SK-N-SH (cell line): Measurements from ENCODE around the gene SHISA2. TPM values are rescaled to one million over a fixed set of nuclear protein-coding genes. Genes with fewer than 3 reads are reported as not detected.

Source experiments
- CTCF ChIA-PET: fragments of 300-600, 350-600 bp; formaldehyde crosslinking; extraction: SDS; loops from one replicate; lab custom pipeline; 2021; lab: Yijun Ruan, JAX
- POLR2A ChIA-PET: fragments of 350-600 bp; sonication (Branson Sonifier 250); formaldehyde crosslinking; extraction: SDS; loops from one replicate; lab custom pipeline; 2020; ENCODE audit warnings: antibody characterized with exemption, inconsistent platforms; lab: Yijun Ruan, JAX
- DNase-seq: peaks from one replicate; pipeline ENCODE4 v3.0.0; 2012
- H2AFZ ChIP-seq: fragments of 200-600 bp; sonication (generic); 2 replicates; pipeline ENCODE4 v1.8.1; 2016; ENCODE audit warnings: antibody characterized with exemption, mild to moderate bottlenecking, low read depth
- H3F3A ChIP-seq: fragments of 200-600 bp; sonication (generic); replicated peaks from 2 replicates; pipeline ENCODE3; 2016; ENCODE audit warnings: antibody characterized with exemption, mild to moderate bottlenecking; ENCODE audit not compliant: insufficient read depth
- H3K27ac ChIP-seq, 2 experiments: fragments of 200-500 bp in 1 of 2; fragments of 200-600 bp in 1 of 2; sonication (Bioruptor generic) in 1 of 2; sonication (generic), shearing (Covaris generic) in 1 of 2; 2 replicates each; pipeline versions ENCODE4 v1.5.1 to v1.6.1; 2014 to 2016; ENCODE audit warnings: low read depth in 2 of 2, inconsistent platforms in 1 of 2, low read length in 1 of 2, mild to moderate bottlenecking in 1 of 2, mixed read lengths in 1 of 2
- H3K27me3 ChIP-seq: fragments of 200-600 bp; sonication (generic), shearing (Covaris generic); 2 replicates; pipeline ENCODE4 v1.6.1; 2016; ENCODE audit warnings: mixed run types; ENCODE audit not compliant: insufficient read depth
- H3K36me3 ChIP-seq, 2 experiments: fragments of 200-500 bp in 1 of 2; fragments of 200-600 bp in 1 of 2; sonication (Bioruptor generic) in 1 of 2; sonication (generic) in 1 of 2; replicated peaks in 1 of 2; 2 replicates each; pipeline versions ENCODE3 to v1.5.1; 2014 to 2016; ENCODE audit warnings: low read length in 1 of 2, mild to moderate bottlenecking in 1 of 2; ENCODE audit not compliant: insufficient read depth in 2 of 2, control insufficient read depth in 1 of 2
- H3K4me1 ChIP-seq, 2 experiments: fragments of 200-500 bp in 1 of 2; fragments of 200-600 bp in 1 of 2; sonication (Bioruptor generic) in 1 of 2; sonication (generic), shearing (Covaris generic) in 1 of 2; 2 replicates each; pipeline versions ENCODE4 v1.5.1 to v1.6.1; 2014 to 2016; ENCODE audit warnings: low read depth in 1 of 2, low read length in 1 of 2, mixed run types in 1 of 2; ENCODE audit not compliant: insufficient read depth in 2 of 2, control insufficient read depth in 1 of 2
- H3K4me2 ChIP-seq: fragments of 200-600 bp; sonication (generic), shearing (Covaris generic); 2 replicates; pipeline ENCODE4 v1.6.1; 2017; ENCODE audit warnings: mixed run types
- H3K4me3 ChIP-seq, 2 experiments: fragments of 200-500 bp in 1 of 2; fragments of 200-600 bp in 1 of 2; sonication (Bioruptor generic) in 1 of 2; sonication (generic), shearing (Covaris generic) in 1 of 2; 2 replicates each; pipeline versions ENCODE4 v1.5.1 to v1.8.1; 2014 to 2016; ENCODE audit warnings: low read depth in 2 of 2, inconsistent platforms in 1 of 2, low read length in 1 of 2, mild to moderate bottlenecking in 1 of 2, mixed read lengths in 1 of 2, moderate library complexity in 1 of 2
- H3K79me2 ChIP-seq: fragments of 200-600 bp; sonication (generic); 2 replicates; pipeline ENCODE4 v1.8.1; 2017; ENCODE audit warnings: mild to moderate bottlenecking; ENCODE audit not compliant: insufficient read depth
- H3K9ac ChIP-seq: fragments of 200-600 bp; sonication (generic); 2 replicates; pipeline ENCODE4 v1.6.1; 2017; ENCODE audit warnings: mixed run types
- H3K9me2 ChIP-seq: fragments of 200-600 bp; sonication (generic); 2 replicates; pipeline ENCODE4 v1.6.1; 2017; ENCODE audit warnings: mixed run types
- H3K9me3 ChIP-seq: fragments of 200-600 bp; sonication (generic); 2 replicates; pipeline ENCODE4 v1.6.1; 2017; ENCODE audit warnings: mixed run types, mild to moderate bottlenecking, moderate library complexity
- H4K20me1 ChIP-seq: fragments of 200-600 bp; sonication (generic); 2 replicates; pipeline ENCODE4 v1.6.1; 2017; ENCODE audit warnings: mild to moderate bottlenecking, mixed run types; ENCODE audit not compliant: insufficient read depth
- CHD2 ChIP-seq: fragments of 150-350 bp; IDR thresholded peaks from 2 replicates; pipeline ENCODE4 v1.6.1; 2018; ENCODE audit warnings: low read length; ENCODE audit not compliant: partially characterized antibody
- ELF1 ChIP-seq: IDR thresholded peaks from 2 replicates; pipeline ENCODE4 v1.4.0; 2012
- EP300 ChIP-seq, 2 experiments: IDR thresholded peaks; 2 replicates each; pipeline versions ENCODE4 v1.4.0 to v1.6.1; 2012; ENCODE audit warnings: borderline replicate concordance in 1 of 2, low read depth in 1 of 2, low read length in 1 of 2
- EZH2phosphoT487 ChIP-seq: fragments of 200-600 bp; sonication (generic); IDR thresholded peaks from 2 replicates; pipeline ENCODE4 v1.6.1; 2017; ENCODE audit warnings: low read depth, mixed run types, mild to moderate bottlenecking, antibody characterized with exemption, moderate library complexity, borderline replicate concordance
- FOSL2 ChIP-seq: IDR thresholded peaks from 2 replicates; pipeline ENCODE4 v1.4.0; 2012; ENCODE audit warnings: low read depth, mild to moderate bottlenecking, moderate library complexity, borderline replicate concordance
- FOXM1 ChIP-seq: IDR thresholded peaks from 2 replicates; pipeline ENCODE4 v1.4.0; 2012; ENCODE audit warnings: low read depth, mild to moderate bottlenecking
- IRF3 ChIP-seq: fragments of 150-350 bp; IDR thresholded peaks from 2 replicates; pipeline ENCODE4 v1.6.1; 2016; ENCODE audit warnings: mild to moderate bottlenecking, low read depth, low read length
- JUND ChIP-seq: IDR thresholded peaks from 2 replicates; pipeline ENCODE4 v1.4.0; 2012
- MAX ChIP-seq: IDR thresholded peaks from 2 replicates; pipeline ENCODE4 v1.4.0; 2012; ENCODE audit warnings: low read depth
- MEF2A ChIP-seq: IDR thresholded peaks from 2 replicates; pipeline ENCODE4 v1.4.0; 2012; ENCODE audit warnings: low read depth, borderline replicate concordance
- MXI1 ChIP-seq: IDR thresholded peaks from 2 replicates; pipeline ENCODE4 v1.6.1; 2012; ENCODE audit warnings: mild to moderate bottlenecking, low read depth, low read length, improper control_type of control experiment
- NFIC ChIP-seq: IDR thresholded peaks from 2 replicates; pipeline ENCODE4 v1.4.0; 2012; ENCODE audit warnings: borderline replicate concordance
- NRF1 ChIP-seq: IDR thresholded peaks from 2 replicates; pipeline ENCODE4 v1.6.1; 2012; ENCODE audit warnings: low read depth, mild to moderate bottlenecking, low read length
- POLR2AphosphoS5 ChIP-seq: IDR thresholded peaks from 2 replicates; pipeline ENCODE4 v1.6.1; 2012; ENCODE audit warnings: low read depth, low read length
- RAD21 ChIP-seq: IDR thresholded peaks from 2 replicates; pipeline ENCODE4 v1.6.1; 2012; ENCODE audit warnings: mild to moderate bottlenecking, low read length
- RCOR1 ChIP-seq: fragments of 150-350 bp; IDR thresholded peaks from 2 replicates; pipeline ENCODE4 v1.6.1; 2017; ENCODE audit warnings: antibody characterized with exemption, low read length
- REST ChIP-seq: IDR thresholded peaks from 2 replicates; pipeline ENCODE4 v1.6.1; 2012; ENCODE audit warnings: mild to moderate bottlenecking, low read depth, low read length, moderate library complexity
- SIN3A ChIP-seq: IDR thresholded peaks from 2 replicates; pipeline ENCODE4 v1.6.1; 2012; ENCODE audit warnings: low read depth, mild to moderate bottlenecking, low read length, moderate library complexity, borderline replicate concordance
- SMC3 ChIP-seq: IDR thresholded peaks from 2 replicates; pipeline ENCODE4 v1.6.1; 2012; ENCODE audit warnings: low read depth, low read length, improper control_type of control experiment
- ZBTB33 ChIP-seq: IDR thresholded peaks from 2 replicates; pipeline ENCODE4 v1.4.0; 2012; ENCODE audit warnings: low read depth, borderline replicate concordance
- WGBS: methylation state at CpG from one replicate; pipeline ENCODE4 v1.1.6; 2017; ENCODE audit warnings: low lambda C conversion rate; 5-methylcytosine and 5-hydroxymethylcytosine counted together
- polyA plus RNA-seq, 3 experiments: library from polyadenylated mRNA; depleted of rRNA; stranded (reverse); fragments of >200 nt; gene quantifications; 2 replicates each; pipeline ENCODE4 v1.2.3, GENCODE V29; 2012

The SHISA2 gene
- polyA plus RNA-seq, 1 of the 3 experiments (the other 2 are of a cell fraction), result not detected

- CTCF ChIA-PET, result interaction anchor here (1.1 to 1.9 kb wide), 3 partner anchors 10 to 471 kb away, joined by 3 to 4 read pairs (median 3); no protein-coding TSS in a partner anchor
- Histone ChIP-seq H3K9me3 (no peaks in the 10 kb centered on the region), H2AFZ (no peak overlapping the region), H3F3A (no peaks in the 10 kb centered on the region), H3K4me2 (no peak overlapping the region), H3K36me3 (no peaks in the 10 kb centered on the region), H3K4me3 (no peak overlapping the region), H3K4me1 (no peaks in the 10 kb centered on the region), H3K79me2 (no peaks in the 10 kb centered on the region), H3K27ac (no peak overlapping the region), H3K9me2 (no peaks in the 10 kb centered on the region), H3K27me3 (no peaks in the 10 kb centered on the region; the same call in 1 of the 2 replicates), H4K20me1 (no peaks in the 10 kb centered on the region), H3K9ac (no peak overlapping the region)
- no peak for TF ChIP-seq EP300 (IDR thresholded peaks at IDR 0.05; ENCODE audit: borderline replicate concordance in 1 of 2, low read depth in 1 of 2, low read length in 1 of 2)
- TF ChIP-seq EZH2phosphoT487, result no peak
- no peak for TF ChIP-seq ZBTB33
- no peak for TF ChIP-seq RAD21
- no peak for TF ChIP-seq MXI1
- no peak for TF ChIP-seq MEF2A
- no peak for TF ChIP-seq IRF3
- TF ChIP-seq SIN3A, result no peak
- TF ChIP-seq FOSL2, result no peak
- TF ChIP-seq JUND, result no peak
- DNase-seq, result no peak
- WGBS, result 30% methylated on average over 1 of the region's 1 CpG
- POLR2A ChIA-PET, result no interaction called here
Measured at GRCh38 chr13:26042785-26043184, 9.0 kb downstream of the SHISA2 start.

- Histone ChIP-seq H3K27me3 (no peaks in the 10 kb centered on the region), H3K9me2 (no peaks in the 10 kb centered on the region), H3K27ac (no peak overlapping the region), H3K4me2 (no peak overlapping the region), H3F3A (no peaks in the 10 kb centered on the region), H3K79me2 (no peaks in the 10 kb centered on the region), H3K4me3 (no peak overlapping the region), H3K9ac (no peak overlapping the region), H3K36me3 (no peaks in the 10 kb centered on the region), H4K20me1 (no peaks in the 10 kb centered on the region), H3K4me1 (no peaks in the 10 kb centered on the region), H3K9me3 (no peaks in the 10 kb centered on the region), H2AFZ (no peak overlapping the region)
- POLR2A ChIA-PET, result no interaction called here
- WGBS, result 24% methylated on average over 3 of the region's 3 CpGs
- CTCF ChIA-PET, result interaction anchor here (1.0 to 1.2 kb wide), 3 partner anchors 9 to 470 kb away, joined by 3 read pairs; no protein-coding TSS in a partner anchor
- DNase-seq, result no peak
- TF ChIP-seq RCOR1, result no peak
- TF ChIP-seq ZBTB33, result no peak
- TF ChIP-seq SMC3, result no peak
- no peak for TF ChIP-seq ELF1
- TF ChIP-seq MAX, result no peak
- TF ChIP-seq FOXM1, result no peak
- no peak for TF ChIP-seq POLR2AphosphoS5
- no peak for TF ChIP-seq NRF1
- no peak for TF ChIP-seq CHD2
- TF ChIP-seq NFIC, result no peak
- TF ChIP-seq RAD21, result no peak
- TF ChIP-seq EZH2phosphoT487, result no peak
- TF ChIP-seq MEF2A, result no peak
- no peak for TF ChIP-seq REST
Measured at GRCh38 chr13:26041444-26041843, 10.4 kb downstream of the SHISA2 start.
